Smooth muscle cell (in vitro differentiated cells): Measurements from ENCODE around the gene NDUFS7. TPM values are rescaled to one million over a fixed set of nuclear protein-coding genes. Genes with fewer than 3 reads are reported as not detected.

Source experiments
- DNase-seq: peaks from one replicate; lab custom pipeline; 2025; ENCODE audit not compliant: unreplicated experiment; lab: John Stamatoyannopoulos, UW
- H2AFZ ChIP-seq: fragments of 200-600 bp; sonication (generic); 2 replicates; pipeline ENCODE4 v1.6.0; 2016; ENCODE audit warnings: antibody characterized with exemption, low read depth, mild to moderate bottlenecking
- H3F3A ChIP-seq: fragments of 200-600 bp; sonication (generic); 2 replicates; pipeline ENCODE4 v1.6.0; 2017; ENCODE audit warnings: antibody characterized with exemption, low read depth
- H3K27ac ChIP-seq: fragments of 200-600 bp; sonication (generic); 2 replicates; pipeline ENCODE4 v1.5.1; 2016; ENCODE audit warnings: low read depth, mild to moderate bottlenecking
- H3K27me3 ChIP-seq: fragments of 200-600 bp; sonication (generic); 2 replicates; pipeline ENCODE4 v1.6.1; 2016; ENCODE audit warnings: low read depth, mild to moderate bottlenecking
- H3K36me3 ChIP-seq: fragments of 200-600 bp; sonication (generic); 2 replicates; pipeline ENCODE4 v1.5.1; 2016; ENCODE audit warnings: low read depth
- H3K4me1 ChIP-seq: fragments of 200-600 bp; sonication (generic); 2 replicates; pipeline ENCODE4 v1.5.1; 2016; ENCODE audit warnings: low read depth
- H3K4me2 ChIP-seq: fragments of 200-600 bp; sonication (generic); 2 replicates; pipeline ENCODE4 v1.6.0; 2016; ENCODE audit warnings: mild to moderate bottlenecking
- H3K4me3 ChIP-seq: fragments of 200-600 bp; sonication (generic); 2 replicates; pipeline ENCODE4 v1.5.1; 2016; ENCODE audit warnings: mild to moderate bottlenecking
- H3K79me2 ChIP-seq: fragments of 200-600 bp; sonication (generic); 2 replicates; pipeline ENCODE4 v1.6.0; 2016; ENCODE audit warnings: low read depth, mild to moderate bottlenecking
- H3K9ac ChIP-seq: fragments of 200-600 bp; sonication (generic); 2 replicates; pipeline ENCODE4 v1.6.0; 2016; ENCODE audit warnings: low read depth
- H3K9me3 ChIP-seq: fragments of 200-600 bp; sonication (generic); replicated peaks from 2 replicates; pipeline ENCODE4 v1.5.1; 2016; ENCODE audit warnings: low read depth
- H4K20me1 ChIP-seq: fragments of 200-600 bp; sonication (generic); 2 replicates; pipeline ENCODE4 v1.6.0; 2016; ENCODE audit warnings: low read depth
- WGBS: methylation state at CpG from one replicate; pipeline ENCODE4 v1.1.7; 2016; ENCODE audit warnings: low lambda C conversion rate; 5-methylcytosine and 5-hydroxymethylcytosine counted together
- polyA plus RNA-seq: library from polyadenylated mRNA; unstranded; fragments of >200 nt; fragmentation: Nextera tagmentation; extraction: Ambion mirVana; gene quantifications from 2 replicates; pipeline ENCODE4 v1.2.1, GENCODE V29; 2016
- total RNA-seq: library from RNA; depleted of rRNA; stranded (reverse); fragments of >200 nt; gene quantifications from 2 replicates; pipeline ENCODE4 v1.2.3, GENCODE V29; 2014
- TF ChIP-seq, protein P1 (sequence below): fragments of 200-600 bp; sonication (generic); IDR thresholded peaks from 2 replicates; pipeline ENCODE4 v1.5.1; 2017; ENCODE audit warnings: borderline replicate concordance, mild to moderate bottlenecking, antibody characterized with exemption; ENCODE audit not compliant: insufficient read depth, poor library complexity, severe bottlenecking

The NDUFS7 gene
- total and polyA plus RNA-seq, 2 experiments from 2014 or later, result 95.8 to 245 TPM

DNA sequence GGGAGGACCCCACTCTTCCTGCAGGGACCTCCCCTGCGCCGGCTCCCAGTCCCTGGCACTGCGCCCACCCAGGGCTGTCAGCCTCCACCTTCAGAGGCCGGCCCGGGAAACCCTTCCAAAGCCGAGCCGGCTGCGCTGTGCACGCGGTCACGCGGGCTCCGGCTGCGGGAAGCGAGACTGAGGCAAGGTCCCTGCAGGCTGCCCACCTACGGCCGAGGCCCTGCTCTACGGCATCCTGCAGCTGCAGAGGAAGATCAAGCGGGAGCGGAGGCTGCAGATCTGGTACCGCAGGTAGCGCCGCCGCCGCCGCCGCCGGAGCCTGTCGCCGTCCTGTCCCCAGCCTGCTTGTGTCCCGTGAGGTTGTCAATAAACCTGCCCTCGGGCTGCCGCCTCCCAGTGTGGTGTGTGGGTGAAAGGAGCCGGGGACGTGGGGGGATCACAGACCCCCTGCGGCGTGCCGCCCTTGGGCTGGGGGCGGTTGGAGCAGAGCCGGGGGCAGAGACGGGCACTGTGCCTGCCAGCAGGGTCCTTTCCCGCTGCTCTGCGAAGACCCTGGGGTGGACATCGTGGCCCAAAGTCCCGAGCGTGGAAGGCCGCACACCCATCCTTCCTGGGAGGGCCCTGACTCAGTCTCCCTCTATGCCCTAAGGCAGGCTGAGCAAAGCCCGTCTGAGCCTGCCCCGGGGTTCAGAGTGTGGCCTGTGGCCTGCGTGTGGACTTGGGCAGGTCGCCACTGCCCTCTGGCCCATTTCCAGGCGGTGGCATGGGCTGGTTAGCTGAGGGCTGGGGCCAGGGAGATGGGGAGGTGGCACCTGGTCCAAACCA is 11.7 kb downstream of the NDUFS7 start:
- Histone ChIP-seq H3K27me3 (no peaks in the 10 kb centered on the region), H4K20me1 (no peaks in the 10 kb centered on the region), H3K9me3 (no peaks in the 10 kb centered on the region), H3F3A (no peaks in the 10 kb centered on the region), H3K4me1 (no peaks in the 10 kb centered on the region), H3K4me2 (no peak overlapping the region), H3K79me2 (no peaks in the 10 kb centered on the region), H3K9ac (no peak overlapping the region), H3K36me3 (no peaks in the 10 kb centered on the region), H2AFZ (no peak overlapping the region), H3K27ac (no peak overlapping the region), H3K4me3 (no peak overlapping the region)
- no peak for DNase-seq
- TF ChIP-seq, protein P1, sequence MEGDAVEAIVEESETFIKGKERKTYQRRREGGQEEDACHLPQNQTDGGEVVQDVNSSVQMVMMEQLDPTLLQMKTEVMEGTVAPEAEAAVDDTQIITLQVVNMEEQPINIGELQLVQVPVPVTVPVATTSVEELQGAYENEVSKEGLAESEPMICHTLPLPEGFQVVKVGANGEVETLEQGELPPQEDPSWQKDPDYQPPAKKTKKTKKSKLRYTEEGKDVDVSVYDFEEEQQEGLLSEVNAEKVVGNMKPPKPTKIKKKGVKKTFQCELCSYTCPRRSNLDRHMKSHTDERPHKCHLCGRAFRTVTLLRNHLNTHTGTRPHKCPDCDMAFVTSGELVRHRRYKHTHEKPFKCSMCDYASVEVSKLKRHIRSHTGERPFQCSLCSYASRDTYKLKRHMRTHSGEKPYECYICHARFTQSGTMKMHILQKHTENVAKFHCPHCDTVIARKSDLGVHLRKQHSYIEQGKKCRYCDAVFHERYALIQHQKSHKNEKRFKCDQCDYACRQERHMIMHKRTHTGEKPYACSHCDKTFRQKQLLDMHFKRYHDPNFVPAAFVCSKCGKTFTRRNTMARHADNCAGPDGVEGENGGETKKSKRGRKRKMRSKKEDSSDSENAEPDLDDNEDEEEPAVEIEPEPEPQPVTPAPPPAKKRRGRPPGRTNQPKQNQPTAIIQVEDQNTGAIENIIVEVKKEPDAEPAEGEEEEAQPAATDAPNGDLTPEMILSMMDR, result no peak
- WGBS, result 94% methylated on average over 43 of the region's 52 CpGs

DNA sequence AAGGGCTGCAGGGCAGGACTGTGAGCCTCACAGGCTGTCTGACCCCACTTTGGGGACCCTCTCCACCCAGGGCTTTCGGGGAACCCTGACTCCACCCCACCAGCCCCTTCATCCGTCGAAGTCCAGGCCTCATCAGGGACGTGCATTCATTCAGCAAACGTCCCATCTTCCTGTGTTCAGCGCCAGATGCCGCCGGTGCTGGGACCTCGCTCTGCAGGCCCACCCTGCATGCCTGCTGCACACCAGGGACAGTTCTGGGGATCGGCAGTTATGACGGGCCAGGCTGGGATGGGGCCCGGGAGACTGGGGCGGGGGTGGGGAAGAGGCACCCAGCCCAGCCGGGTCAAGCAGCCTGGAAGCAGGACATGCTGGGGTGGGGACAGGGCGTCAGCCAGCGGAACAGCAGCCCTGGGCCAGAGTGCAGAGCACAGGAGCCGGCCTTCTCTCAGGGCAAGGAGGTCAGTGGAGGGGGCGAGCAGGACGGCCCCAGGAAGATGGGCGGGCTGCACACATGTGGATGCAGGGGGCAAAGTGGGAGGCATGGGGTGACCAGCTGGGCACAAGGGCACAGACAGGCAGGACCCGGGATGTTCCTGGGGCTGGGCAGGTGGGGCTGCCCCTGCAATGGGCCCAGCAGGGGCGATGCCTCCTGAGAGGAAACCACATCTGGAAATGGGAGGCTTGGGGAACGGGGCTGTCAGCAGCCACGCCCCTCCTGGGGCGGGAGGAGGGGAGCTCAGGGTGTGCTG is 12.5 kb downstream of the NDUFS7 start:
- H3K79me2 ChIP-seq, result no peaks in the 10 kb centered on the region
- no peak overlapping the region for H2AFZ ChIP-seq
- TF ChIP-seq, protein P1, result no peak
- H3K4me1 ChIP-seq, result no peaks in the 10 kb centered on the region
- DNase-seq, result no peak
- 87% methylated on average over 20 of the region's 25 CpGs for WGBS
- no peaks in the 10 kb centered on the region for H3K36me3 ChIP-seq
- H3K27ac ChIP-seq, result no peak overlapping the region
- no peak overlapping the region for H3K9ac ChIP-seq
- no peaks in the 10 kb centered on the region for H4K20me1 ChIP-seq
- no peaks in the 10 kb centered on the region for H3K27me3 ChIP-seq
- no peaks in the 10 kb centered on the region for H3K9me3 ChIP-seq
- no peaks in the 10 kb centered on the region for H3F3A ChIP-seq
- H3K4me2 ChIP-seq, result no peak overlapping the region
- H3K4me3 ChIP-seq, result no peak overlapping the region

DNA sequence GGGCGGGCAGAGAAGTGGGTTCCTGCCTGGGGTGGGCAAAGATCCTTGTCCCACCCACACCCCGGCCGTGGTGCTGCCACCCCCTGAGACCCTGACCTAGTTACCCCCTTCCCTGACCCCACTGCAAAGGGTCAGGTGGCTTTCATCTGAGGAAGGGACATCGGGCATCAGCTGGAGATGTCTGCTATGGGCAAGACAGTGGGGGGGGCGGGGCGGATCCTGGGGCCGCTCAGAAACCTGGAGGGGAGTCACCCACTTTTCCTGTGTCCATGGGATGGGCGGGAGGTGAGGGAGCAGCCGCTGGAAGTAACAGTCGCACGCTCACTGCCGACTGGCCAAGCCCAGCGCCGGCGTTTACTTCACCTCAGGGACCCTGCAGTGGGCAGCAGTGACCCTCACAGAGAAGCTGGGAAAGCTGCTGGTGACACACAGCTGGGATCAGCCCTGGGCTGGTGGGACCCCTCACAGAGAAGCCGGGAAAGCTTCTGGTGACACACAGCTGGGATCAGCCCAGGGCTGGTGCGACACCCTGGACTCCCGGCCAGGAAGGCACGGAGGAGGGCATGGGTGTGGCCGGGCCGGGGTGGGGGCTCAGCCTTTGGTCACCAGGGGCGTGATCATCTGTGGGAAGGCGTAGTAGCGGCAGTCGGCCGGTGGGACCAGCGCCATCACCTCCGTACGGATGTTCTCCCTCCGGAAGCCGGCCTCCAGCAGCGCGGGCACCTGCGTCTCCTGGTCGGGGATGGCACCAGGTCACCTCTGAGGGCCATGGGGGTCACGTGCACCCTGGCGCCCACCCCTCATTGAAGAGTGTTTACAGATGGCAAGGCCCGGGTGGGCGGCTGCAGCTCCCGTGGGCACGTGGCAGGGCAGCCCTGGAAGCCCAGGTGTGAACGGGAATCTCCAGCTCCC is 13.3 kb downstream of the NDUFS7 start:
- Histone ChIP-seq H3K4me3 (no peak overlapping the region), H4K20me1 (no peaks in the 10 kb centered on the region), H3K9me3 (no peaks in the 10 kb centered on the region), H3K4me1 (no peaks in the 10 kb centered on the region), H3K36me3 (no peaks in the 10 kb centered on the region), H3K79me2 (no peaks in the 10 kb centered on the region), H3K27ac (no peak overlapping the region), H3F3A (no peaks in the 10 kb centered on the region), H3K27me3 (no peaks in the 10 kb centered on the region), H2AFZ (no peak overlapping the region), H3K9ac (no peak overlapping the region), H3K4me2 (no peak overlapping the region)
- TF ChIP-seq, protein P1, result no peak
- DNase-seq, result no peak
- 90% methylated on average over 36 of the region's 42 CpGs for WGBS
